ENCODE data around the gene IMMP2L.

DNA sequence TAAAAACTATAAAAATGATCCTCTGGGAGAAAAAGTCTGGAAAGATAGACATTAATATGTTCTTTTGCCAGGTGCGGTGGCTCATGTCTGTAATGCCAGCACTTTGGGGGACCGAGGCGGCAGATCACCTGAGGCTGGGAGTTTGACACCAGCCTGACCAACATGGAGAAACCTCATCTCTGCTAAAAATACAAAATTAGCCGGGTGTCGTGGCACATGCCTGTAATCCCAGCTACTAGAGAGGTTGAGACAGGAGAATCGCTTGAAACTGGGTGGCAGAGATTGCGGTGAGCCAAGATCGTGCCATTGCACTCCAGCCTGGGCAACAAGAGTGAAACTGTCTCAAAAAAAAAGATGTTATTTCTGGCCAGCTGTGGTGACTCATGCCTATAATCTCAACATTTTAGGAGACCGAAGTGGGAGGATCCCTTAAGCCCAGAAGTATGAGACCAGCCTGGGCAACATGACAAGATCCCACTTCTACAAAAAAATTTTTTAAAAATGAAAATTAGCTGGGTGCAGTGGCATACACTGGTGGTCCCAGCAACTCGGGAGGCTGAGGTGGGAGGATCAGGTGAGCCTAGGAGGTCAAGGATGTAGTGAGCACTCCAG lies 573.3 kb downstream of the IMMP2L start:
- TF ChIP-seq, protein P1, sequence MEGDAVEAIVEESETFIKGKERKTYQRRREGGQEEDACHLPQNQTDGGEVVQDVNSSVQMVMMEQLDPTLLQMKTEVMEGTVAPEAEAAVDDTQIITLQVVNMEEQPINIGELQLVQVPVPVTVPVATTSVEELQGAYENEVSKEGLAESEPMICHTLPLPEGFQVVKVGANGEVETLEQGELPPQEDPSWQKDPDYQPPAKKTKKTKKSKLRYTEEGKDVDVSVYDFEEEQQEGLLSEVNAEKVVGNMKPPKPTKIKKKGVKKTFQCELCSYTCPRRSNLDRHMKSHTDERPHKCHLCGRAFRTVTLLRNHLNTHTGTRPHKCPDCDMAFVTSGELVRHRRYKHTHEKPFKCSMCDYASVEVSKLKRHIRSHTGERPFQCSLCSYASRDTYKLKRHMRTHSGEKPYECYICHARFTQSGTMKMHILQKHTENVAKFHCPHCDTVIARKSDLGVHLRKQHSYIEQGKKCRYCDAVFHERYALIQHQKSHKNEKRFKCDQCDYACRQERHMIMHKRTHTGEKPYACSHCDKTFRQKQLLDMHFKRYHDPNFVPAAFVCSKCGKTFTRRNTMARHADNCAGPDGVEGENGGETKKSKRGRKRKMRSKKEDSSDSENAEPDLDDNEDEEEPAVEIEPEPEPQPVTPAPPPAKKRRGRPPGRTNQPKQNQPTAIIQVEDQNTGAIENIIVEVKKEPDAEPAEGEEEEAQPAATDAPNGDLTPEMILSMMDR (IDR thresholded peaks at IDR 0.05): no peak
- no peak for TF ChIP-seq POLR2A (IDR thresholded peaks at IDR 0.05)
- no peak for TF ChIP-seq EP300 (IDR thresholded peaks at IDR 0.05)
